ENCODE data around the gene CDSN. TPM values are rescaled to one million over a fixed set of nuclear protein-coding genes. Genes with fewer than 3 reads are reported as not detected.

CDSN gene
- total and polyA plus RNA-seq, 2 of the 8 experiments (the other 6 are each of a cell fraction or from before 2014, with no cell fraction given) = not detected

DNA sequence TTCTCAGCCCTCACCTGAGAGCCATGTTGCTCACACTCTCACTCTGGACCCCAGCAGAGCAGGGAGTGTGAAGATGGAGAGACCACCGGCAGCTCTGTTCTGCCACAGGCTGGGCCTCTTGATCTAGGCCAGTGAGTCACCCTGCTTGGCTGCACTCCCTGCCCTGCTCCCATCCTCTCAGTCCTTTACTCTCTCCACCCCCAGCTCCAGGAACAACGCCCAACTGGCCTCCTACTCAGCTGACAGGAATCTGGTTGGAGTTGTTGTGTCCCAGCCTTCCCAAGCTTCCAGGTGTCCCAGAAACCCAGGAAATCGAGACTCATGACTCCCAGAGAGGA lies 5.7 kb downstream of the CDSN start, which contains the start of gene PSORS1C1 (continued):
- TF ChIP-seq, protein P1, sequence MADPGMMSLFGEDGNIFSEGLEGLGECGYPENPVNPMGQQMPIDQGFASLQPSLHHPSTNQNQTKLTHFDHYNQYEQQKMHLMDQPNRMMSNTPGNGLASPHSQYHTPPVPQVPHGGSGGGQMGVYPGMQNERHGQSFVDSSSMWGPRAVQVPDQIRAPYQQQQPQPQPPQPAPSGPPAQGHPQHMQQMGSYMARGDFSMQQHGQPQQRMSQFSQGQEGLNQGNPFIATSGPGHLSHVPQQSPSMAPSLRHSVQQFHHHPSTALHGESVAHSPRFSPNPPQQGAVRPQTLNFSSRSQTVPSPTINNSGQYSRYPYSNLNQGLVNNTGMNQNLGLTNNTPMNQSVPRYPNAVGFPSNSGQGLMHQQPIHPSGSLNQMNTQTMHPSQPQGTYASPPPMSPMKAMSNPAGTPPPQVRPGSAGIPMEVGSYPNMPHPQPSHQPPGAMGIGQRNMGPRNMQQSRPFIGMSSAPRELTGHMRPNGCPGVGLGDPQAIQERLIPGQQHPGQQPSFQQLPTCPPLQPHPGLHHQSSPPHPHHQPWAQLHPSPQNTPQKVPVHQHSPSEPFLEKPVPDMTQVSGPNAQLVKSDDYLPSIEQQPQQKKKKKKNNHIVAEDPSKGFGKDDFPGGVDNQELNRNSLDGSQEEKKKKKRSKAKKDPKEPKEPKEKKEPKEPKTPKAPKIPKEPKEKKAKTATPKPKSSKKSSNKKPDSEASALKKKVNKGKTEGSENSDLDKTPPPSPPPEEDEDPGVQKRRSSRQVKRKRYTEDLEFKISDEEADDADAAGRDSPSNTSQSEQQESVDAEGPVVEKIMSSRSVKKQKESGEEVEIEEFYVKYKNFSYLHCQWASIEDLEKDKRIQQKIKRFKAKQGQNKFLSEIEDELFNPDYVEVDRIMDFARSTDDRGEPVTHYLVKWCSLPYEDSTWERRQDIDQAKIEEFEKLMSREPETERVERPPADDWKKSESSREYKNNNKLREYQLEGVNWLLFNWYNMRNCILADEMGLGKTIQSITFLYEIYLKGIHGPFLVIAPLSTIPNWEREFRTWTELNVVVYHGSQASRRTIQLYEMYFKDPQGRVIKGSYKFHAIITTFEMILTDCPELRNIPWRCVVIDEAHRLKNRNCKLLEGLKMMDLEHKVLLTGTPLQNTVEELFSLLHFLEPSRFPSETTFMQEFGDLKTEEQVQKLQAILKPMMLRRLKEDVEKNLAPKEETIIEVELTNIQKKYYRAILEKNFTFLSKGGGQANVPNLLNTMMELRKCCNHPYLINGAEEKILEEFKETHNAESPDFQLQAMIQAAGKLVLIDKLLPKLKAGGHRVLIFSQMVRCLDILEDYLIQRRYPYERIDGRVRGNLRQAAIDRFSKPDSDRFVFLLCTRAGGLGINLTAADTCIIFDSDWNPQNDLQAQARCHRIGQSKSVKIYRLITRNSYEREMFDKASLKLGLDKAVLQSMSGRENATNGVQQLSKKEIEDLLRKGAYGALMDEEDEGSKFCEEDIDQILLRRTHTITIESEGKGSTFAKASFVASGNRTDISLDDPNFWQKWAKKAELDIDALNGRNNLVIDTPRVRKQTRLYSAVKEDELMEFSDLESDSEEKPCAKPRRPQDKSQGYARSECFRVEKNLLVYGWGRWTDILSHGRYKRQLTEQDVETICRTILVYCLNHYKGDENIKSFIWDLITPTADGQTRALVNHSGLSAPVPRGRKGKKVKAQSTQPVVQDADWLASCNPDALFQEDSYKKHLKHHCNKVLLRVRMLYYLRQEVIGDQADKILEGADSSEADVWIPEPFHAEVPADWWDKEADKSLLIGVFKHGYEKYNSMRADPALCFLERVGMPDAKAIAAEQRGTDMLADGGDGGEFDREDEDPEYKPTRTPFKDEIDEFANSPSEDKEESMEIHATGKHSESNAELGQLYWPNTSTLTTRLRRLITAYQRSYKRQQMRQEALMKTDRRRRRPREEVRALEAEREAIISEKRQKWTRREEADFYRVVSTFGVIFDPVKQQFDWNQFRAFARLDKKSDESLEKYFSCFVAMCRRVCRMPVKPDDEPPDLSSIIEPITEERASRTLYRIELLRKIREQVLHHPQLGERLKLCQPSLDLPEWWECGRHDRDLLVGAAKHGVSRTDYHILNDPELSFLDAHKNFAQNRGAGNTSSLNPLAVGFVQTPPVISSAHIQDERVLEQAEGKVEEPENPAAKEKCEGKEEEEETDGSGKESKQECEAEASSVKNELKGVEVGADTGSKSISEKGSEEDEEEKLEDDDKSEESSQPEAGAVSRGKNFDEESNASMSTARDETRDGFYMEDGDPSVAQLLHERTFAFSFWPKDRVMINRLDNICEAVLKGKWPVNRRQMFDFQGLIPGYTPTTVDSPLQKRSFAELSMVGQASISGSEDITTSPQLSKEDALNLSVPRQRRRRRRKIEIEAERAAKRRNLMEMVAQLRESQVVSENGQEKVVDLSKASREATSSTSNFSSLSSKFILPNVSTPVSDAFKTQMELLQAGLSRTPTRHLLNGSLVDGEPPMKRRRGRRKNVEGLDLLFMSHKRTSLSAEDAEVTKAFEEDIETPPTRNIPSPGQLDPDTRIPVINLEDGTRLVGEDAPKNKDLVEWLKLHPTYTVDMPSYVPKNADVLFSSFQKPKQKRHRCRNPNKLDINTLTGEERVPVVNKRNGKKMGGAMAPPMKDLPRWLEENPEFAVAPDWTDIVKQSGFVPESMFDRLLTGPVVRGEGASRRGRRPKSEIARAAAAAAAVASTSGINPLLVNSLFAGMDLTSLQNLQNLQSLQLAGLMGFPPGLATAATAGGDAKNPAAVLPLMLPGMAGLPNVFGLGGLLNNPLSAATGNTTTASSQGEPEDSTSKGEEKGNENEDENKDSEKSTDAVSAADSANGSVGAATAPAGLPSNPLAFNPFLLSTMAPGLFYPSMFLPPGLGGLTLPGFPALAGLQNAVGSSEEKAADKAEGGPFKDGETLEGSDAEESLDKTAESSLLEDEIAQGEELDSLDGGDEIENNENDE (IDR thresholded peaks at IDR 0.05; ENCODE audit: insufficient replicate concordance, low read length) = no peak
- TF ChIP-seq RXRA (IDR thresholded peaks at IDR 0.05; ENCODE audit: insufficient read depth, low read depth, low read length) = no peak
- no peak for TF ChIP-seq EGR1 (IDR thresholded peaks at IDR 0.05; ENCODE audit: borderline replicate concordance, low read depth, low read length)
- TF ChIP-seq KDM4A (IDR thresholded peaks at IDR 0.05; ENCODE audit: low read depth, low read length, severe bottlenecking) = no peak
- no peak for TF ChIP-seq HDAC6 (IDR thresholded peaks at IDR 0.05; ENCODE audit: low read depth, low read length)
- TF ChIP-seq HDAC2 (IDR thresholded peaks at IDR 0.05; ENCODE audit: borderline replicate concordance in 1 of 2, low read depth in 2 of 2, low read length in 2 of 2) = no peak

Measured in H1 (cell line).